Central memory CD4-positive, alpha-beta T cell (primary cell): ENCODE data around the gene PDE8A.

ENCODE experiments used
- DNase-seq: peaks from one replicate; pipeline ENCODE4 v3.0.0; 2022
- total RNA-seq, 3 experiments: gene quantifications; one replicate each; lab custom pipeline; 2026; lab: John Stamatoyannopoulos, UW

Gene PDE8A, protein sequence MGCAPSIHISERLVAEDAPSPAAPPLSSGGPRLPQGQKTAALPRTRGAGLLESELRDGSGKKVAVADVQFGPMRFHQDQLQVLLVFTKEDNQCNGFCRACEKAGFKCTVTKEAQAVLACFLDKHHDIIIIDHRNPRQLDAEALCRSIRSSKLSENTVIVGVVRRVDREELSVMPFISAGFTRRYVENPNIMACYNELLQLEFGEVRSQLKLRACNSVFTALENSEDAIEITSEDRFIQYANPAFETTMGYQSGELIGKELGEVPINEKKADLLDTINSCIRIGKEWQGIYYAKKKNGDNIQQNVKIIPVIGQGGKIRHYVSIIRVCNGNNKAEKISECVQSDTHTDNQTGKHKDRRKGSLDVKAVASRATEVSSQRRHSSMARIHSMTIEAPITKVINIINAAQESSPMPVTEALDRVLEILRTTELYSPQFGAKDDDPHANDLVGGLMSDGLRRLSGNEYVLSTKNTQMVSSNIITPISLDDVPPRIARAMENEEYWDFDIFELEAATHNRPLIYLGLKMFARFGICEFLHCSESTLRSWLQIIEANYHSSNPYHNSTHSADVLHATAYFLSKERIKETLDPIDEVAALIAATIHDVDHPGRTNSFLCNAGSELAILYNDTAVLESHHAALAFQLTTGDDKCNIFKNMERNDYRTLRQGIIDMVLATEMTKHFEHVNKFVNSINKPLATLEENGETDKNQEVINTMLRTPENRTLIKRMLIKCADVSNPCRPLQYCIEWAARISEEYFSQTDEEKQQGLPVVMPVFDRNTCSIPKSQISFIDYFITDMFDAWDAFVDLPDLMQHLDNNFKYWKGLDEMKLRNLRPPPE
- total RNA-seq: 44.1 to 68.7 (median 49.5) reads per million in 3 experiments

DNA sequence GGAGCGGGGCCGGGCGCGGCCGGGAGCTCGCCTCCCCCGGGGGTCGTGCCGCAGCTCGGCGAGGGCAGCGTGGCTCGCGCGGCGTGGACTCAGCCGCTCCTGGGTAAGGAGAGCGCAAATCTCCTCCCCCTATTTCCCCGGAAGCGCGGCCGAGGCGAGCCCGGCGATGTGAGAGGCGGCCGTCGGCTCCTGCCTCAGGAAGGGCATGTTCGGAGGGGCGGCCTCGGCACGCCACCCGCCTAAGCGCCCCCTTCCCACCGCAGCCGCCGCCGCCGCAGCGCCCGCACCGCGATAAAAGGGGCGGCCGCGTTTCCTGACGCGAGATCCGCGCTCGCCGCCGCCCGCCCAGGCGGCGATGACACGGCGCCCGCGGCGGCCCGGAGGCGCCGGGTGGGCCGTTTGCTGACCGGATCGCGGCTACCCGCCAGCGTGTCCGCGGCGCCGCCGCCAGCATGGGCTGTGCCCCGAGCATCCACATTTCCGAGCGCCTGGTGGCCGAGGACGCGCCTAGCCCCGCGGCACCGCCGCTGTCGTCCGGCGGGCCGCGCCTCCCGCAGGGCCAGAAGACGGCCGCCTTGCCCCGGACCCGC, at the start of gene PDE8A:
TSS of gene PDE8A (plus strand) at position 146 of the 590 bp plus-strand sequence. CDS start at position 453, 307 bp downstream.
- peak; percentile 70 for DNase-seq

DNA sequence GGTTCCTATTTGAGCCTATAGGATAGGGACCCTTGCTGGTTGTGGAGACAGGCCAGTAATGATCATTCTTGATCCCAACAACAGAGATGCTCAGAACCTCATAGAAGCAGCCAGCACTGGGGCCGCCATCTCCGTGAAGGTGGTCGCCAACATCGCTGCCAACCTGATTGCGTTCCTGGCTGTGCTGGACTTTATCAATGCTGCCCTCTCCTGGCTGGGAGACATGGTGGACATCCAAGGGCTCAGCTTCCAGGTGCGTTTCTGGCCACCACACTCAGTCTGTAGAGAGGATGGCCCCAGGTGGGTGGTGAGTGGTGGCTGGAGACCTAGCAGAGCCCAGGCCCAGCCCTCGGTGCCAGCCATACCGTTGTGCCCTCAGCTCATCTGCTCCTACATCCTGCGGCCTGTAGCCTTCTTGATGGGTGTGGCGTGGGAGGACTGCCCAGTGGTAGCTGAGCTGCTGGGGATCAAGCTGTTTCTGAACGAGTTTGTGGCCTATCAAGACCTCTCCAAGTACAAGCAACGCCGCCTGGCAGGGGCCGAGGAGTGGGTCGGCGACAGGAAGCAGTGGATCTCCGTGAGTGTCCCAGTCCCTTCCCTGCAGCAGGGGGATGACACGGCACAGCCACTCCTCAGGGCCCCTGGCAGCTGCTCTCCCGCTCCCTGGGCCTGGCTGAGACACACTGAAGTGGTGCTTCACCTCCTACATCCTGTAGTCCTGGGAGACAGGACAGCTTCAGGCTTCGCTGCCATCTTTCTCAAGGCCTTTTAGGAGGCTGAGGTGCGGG, 46.5 kb upstream of the PDE8A start:
- DNase-seq: no peak

DNA sequence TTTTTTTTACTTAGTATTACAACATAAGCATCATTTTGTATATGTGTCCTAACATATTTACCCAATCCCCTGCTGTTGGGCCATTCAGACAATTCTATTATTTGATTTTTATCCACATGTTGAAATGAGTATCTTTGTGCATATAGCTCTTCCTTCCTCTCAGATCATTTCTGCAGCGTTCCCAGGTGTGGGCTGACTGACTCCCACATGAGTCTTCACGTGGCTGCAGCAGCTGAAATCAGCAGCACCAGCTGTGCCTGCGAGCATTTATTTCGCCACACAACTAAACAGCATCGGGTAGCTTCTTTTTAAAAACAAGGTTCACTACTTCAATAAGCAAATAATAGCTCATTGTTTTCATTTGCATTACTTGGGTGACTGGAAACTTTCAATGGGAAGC, 44.5 kb upstream of the PDE8A start:
- no peak for DNase-seq

DNA sequence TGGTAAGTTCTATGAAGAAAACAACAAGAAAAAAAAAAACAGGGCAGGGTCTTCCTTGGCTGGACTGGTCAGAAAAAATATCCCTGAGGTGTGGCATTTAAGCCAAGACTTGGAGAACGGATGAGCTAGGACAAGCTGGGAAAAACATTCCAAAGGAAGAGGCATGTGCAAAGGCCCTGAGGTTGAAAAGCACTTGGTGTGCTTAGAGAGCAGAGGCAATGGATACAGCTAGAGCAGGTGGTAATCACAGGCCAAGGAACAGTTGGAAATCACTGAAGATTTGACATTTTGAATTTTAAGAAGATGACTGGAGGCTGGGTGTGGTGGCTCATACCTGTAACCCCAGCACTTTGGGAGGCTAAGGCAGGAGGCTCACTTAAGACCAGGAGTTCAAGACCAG, 42.9 kb upstream of the PDE8A start:
- DNase-seq: no peak

DNA sequence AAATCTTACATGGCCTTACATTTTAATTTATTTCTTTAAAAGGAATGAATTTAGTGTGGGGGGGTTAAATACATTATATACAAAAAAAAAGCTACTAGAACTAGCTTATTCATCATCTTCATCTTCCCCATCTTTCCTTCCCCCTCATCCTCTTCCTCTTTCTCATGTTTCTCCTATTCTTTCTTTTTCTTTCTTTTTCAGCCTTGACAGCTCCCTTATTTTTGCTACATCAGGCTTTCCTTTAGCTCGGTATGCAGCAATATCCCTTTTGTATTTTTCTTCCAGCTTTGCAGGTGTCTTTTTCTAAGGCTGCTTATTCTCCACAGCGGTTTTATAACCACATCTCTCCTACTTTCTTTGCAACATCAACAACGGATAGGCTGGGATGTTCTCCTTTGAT, 41.3 kb upstream of the PDE8A start:
- DNase-seq: no peak

DNA sequence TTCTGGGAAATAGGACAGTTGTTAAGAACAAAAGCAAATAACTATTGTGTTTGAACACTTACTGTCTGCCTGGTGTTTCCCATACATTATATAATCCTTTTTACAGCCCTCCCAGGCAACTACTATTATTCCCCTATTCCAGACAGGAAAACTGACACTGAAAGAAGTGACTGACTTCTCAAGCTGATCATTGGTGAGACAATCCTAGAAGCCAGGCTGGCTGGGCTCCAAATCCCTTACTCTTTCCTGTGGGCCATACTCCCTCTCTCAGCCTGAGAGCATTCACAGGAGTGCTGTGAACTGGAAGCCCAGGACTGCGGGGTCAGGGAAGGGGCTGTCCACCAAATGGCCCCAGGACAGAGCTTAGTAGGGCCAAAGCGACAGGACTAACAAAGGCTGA, 39.2 kb upstream of the PDE8A start:
- DNase-seq: no peak

DNA sequence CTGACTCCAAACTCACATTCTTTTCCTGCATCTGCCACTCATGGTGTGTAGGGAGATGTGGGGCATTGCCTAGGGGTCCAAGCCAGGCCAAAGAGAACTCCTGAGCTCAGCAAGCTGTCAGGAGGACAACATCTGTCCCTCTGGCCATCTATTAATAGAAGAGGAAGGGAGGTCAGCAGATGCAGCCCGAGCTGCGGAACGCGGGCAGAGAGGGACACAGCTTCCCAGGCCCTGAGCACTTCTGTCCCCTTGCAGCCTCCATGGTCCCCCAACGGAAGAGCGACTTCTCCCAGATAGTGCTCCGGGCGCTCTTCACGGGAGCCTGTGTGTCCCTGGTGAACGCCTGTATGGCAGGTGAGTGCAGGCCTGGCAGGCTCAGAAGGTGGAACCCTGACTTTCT, 37.3 kb upstream of the PDE8A start:
- no peak for DNase-seq

DNA sequence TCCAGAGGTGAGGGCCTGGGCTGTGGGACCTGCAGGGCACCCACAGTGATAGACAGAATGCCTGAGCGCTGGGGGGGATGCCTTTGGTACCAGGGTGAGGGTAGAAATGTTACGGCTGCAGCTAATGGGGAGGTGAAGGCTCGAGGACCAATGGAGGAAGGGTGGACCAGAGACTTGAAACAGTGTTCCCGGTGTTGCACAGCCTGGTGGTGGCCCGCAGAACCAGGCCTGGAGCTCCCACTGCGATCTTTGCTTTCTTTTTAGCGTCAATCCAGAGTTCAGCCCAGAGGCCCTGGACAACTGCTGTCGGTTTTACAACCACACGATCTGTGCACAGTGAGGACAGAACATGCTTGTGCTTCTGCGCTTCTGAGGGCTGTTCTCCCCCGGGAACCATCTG, 36.8 kb upstream of the PDE8A start:
- DNase-seq: no peak

DNA sequence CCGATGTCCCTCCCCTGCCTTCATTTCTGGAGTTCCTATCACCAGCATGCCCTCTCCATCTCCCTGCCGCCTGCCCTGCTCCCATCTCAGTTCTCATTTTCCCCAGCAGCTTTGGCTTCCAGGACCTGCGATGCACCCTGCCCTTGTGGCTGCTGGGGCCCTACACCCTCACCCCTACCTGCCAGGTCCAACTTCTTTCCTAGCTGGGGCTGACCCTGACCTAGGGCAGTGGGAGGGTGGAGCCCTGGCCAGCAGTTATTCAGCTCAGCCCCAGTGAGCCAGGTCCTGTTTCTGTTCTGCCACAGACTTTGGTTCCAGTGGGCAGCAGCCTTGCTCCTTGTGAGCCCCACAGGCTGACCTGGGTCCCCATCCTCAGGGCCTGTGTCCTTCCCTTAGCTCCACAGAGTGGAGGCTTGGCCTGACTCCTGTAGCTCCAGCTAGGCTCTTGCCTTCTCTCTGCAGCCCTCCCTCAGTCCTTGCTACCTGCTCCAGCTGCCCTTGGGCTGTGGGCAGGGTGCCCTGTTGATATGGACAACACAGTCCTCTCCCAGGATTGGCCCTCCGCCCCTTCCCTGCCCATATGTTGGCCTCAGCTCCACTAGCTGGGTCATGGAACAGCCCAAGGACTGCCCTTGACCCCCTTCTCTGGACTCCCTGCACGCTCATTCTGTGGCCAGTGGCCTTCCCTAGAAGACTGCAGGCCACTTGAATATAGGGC, 34.7 kb upstream of the PDE8A start:
- DNase-seq: no peak

DNA sequence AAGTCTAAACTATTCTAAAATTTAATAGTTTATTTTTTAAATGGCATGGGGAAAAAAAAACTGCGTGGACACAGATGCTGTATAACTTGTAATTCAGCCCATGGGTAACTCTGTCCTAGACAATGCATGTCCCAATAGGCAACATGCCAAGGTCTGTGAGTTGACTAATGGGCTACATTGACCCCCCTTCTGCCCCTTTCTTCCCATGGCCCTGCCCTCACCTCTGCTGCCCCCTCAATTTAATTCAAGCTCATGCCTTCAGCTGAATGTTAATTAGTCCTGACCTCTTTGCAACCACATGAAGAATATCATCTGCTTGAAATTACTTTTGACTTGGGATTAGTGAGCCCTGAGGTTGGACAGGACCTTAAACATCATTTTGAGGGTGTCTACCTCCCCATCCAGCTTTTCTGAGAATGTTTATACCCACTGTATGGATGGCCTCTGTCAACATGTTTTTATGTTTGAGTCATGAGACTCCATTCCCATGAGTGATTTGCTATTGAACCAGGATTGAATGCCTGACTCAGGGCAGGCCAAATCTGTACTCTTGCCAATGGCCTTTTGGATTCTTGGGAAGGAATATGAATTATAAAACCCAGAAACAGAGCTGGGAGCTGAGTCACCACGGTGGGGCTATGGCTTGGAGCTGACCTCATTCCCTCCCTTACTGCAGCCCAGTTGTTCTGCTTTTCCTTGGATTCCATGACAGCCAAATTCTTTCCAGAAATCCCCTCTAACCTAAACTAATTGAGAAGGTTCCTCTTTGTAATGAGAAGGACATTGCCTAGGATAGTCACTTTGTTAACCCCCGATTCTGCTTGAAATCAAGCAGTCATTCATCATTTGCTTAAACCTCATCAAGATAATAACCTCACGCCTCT, 33.5 kb upstream of the PDE8A start:
- DNase-seq: no peak

DNA sequence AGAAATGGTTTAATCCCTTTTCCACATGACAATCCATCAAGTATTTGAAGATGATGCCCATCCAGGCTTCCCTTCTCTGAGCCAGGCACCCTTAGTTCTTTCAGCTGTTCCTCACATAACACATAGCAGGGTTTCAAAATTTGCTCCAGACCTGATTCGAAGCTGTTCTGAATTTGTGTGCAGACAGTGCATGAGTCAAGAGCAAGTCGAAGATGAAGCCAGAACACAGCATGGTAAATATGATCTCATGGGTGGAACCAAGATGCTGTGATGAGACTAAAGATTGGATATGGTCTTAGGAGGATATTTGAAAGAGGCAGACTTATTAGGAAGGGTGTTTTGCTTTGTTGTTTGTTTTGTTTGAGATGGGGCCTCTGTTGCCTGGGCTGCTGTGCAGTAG, 32.6 kb upstream of the PDE8A start:
- DNase-seq: no peak

DNA sequence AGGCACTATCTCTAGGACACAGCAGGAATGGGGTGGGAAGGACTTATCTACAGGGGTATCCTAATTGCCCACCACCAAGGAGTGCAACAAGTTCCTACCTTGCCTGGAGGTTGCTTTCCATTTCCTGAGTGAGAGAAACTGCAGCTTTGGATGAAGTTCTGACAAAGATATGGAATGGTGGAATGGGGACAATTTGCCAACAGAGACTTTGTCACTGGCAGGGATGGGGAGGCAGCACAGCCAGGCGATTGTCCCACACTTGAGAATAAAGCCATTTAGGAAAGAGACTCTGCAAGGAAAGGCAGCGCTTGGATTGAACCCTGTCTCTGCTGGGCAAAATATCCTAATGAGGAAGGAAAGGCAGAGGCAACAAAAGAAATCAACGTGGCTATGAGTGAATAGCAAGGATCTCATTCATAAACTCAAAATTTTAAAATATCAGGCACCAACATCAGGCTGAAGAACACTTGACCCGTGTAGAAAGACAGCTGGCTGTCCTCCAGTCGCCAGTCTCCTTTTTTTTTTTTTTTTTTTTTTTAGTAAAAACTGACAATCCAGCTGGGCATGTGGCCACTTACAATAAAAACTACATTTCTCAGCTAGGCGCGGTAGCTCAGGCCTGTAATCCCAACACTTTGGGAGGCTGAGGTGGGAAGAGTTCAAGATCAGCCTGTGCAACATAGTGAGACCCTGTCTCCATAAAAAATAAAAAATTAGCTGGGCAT, 31.6 kb upstream of the PDE8A start:
- no peak for DNase-seq

DNA sequence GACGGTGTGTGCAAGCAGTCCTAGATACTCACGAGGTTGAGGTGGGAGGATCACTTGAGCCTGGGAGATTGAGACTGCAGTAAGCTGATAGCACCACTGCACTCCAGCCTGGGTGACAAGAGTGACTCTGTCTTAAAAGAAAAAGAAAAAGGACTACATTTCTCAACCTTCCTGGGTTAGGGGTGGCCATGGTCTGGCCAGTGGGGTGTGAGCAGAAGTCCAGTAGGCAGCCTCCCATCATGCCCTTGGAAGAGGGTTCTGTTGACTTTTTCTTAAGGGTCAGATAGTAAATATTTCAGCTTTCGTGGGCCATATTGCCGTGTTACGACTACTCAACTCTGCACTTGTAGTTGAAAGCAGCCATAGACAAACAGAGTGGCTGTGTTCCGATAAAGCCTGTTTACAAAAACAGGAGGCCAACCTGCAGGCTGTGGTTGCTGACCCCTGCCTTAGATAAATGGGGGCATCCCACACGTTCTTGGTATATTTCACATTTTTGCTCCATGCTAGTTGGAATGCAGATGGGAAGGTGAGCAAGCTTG, 31.0 kb upstream of the PDE8A start:
- DNase-seq: no peak

DNA sequence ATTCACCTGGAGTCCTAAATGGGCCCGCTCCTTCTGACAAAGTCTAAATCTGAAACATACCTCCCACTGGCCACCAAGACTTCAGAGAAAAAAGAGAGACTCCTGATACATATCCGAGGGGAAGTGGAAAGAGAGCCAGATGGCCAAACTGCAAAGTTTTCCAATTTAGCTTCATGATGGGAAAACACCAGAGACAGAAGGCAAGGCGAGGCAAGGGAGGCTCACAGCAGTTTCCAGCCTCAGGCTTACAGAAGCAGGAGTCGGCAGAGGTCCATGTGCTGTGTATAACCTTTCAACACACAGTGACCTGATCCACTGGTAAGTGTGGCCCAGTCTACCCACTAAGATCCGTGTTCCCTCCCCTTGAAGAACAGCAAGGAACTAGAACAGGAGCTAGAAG, 29.9 kb upstream of the PDE8A start:
- no peak for DNase-seq

DNA sequence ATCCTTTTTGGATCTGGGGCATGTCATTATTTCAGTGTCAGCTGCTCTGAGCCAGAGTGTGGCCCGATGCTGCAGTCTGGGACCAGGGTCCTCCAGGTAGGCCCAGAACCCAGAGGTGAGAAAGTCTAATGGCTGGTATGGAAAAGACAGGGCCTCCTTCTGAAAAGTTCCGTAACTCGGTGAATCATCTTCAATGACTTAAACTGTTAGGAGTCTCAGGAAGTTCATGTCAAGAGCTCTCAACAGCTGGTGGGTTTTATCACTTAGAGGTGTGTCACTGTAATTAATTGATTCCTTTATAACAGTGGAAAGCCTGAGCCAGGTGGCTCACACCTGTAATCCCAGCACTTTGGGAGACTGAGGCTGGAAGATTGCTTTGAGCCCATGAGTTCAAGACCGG, 28.5 kb upstream of the PDE8A start:
- no peak for DNase-seq

DNA sequence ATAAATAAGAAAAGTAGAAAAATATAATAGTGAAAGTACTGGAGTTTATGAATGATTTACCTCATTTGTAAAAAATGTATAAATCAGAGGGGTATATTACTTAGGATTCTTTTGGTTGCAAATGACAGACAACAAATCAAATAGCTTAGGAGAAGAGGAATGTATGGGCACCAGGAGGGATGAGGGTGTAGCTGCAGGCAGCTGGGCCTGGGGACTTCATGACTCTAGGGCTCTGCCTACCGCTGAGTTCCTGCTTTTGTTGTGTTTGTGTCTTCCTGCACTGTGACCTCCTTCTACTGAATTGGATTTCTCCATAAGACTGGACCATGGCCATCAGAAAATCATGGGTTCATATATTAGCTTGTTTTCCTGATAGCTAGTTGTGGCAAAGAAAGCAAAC, 27.9 kb upstream of the PDE8A start:
- no peak for DNase-seq

DNA sequence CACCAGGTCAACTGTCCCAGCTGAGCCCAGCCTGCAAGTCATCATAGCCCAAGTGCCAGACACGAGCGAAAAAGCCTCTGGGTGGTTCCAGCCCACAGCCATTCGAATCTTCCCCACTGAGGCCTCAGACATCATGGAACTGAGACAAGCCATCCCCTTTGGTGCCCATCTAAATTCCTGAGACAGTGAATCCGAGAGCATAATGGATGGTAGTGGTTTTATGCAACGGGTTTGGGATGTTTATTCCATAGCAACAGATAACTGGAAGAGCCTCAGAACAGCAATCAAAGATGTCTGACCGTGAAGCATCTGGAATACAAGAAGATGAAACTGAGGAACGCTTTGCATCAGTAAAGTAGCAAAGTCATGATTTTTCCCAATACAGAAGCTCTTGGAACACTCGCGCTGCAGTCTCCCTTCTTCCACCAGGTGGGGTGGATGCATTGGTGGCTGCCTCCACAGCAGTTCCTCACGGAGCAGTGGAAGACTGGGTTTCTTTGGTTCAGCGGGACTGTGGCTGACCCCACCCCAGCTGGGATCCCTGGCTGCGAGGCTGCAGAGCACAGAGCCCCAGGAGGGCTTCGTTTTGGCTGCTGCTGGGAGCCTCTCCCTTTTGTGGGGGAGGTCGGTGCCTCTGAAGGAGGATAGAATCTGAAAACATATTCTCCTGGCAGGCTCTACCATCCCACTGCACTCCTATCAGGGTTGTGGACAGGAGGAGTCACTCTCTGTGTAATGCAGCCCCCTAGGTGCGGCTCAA, 26.4 kb upstream of the PDE8A start:
- DNase-seq: peak; percentile 36

DNA sequence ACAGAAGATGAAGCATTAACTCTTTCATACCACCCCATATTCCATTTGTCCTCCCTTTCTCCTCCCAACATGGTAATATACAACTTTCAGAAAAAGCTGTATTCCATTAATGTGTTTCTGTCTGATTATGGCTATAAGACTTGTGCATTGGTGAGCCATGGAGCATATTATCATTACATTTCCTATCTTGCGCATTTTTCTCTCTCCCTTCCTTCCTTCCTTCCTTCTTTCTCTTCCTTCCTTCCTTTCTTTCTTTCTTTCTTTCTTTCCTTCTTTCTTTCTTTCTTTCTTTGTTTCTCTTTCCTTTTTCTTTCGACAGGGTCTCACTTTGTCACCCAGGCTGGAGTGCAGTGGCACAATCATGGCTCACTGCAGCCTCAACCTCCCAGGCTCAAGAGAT, 25.5 kb upstream of the PDE8A start:
- DNase-seq: no peak

DNA sequence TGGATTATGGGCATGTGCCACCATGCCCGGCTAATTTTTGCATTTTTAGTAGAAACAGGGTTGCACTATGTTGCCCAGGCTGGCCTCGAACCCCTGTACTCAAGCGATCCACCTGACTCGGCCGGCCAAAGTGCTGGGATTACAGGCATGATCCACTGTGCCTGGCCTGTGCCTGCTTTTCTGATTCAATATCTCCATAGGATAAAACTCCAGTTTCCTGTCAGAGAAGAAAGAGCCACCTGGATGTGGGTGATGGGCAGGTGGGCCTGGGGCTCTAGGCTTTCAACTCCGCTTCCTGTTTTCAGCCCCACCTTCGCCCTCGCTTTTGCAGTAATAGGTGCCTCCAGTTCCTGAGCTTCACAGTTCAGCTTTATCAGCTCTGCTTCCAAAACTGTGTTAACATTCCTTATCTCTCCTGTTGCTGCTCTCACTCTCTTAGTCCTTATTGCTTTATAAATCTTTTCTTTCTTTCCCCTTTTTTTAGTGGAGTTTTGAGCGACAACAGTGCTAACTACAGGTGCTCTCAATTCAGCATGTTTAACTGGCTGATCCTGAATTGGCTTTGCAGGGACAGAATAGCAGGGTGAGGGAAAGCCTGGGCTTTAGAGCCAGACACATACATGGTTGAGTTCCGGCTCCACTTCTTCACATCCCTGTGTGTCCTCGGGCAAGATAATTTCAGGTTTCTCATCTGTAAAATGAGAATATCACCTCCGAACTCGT, 21.1 kb upstream of the PDE8A start:
- no peak for DNase-seq
